A549 (cell line): ENCODE data around the gene KSR2. TPM values are rescaled to one million over a fixed set of nuclear protein-coding genes. Genes with fewer than 3 reads are reported as not detected.

ENCODE experiments used
- ATAC-seq, 2 experiments: fragments of 200-7000 bp in 1 of 2; fragments of >200 bp in 1 of 2; cut with Nextera tagmentation in 1 of 2; cut with Tn5 transposase in 1 of 2; 3 replicates each; pipeline versions ENCODE4 v1.8.0 to v1.9.1; 2018 to 2020; ENCODE audit warnings: mild to moderate bottlenecking in 1 of 2, moderate library complexity in 1 of 2
- CTCF ChIA-PET: fragments of 300-600 bp; sonication (Branson Sonifier 250); formaldehyde crosslinking; extraction: SDS; loops from one replicate; lab custom pipeline; 2021; ENCODE audit warnings: antibody characterized with exemption, inconsistent platforms; lab: Yijun Ruan, JAX
- POLR2A ChIA-PET: fragments of 350-600 bp; formaldehyde crosslinking; extraction: SDS; loops from one replicate; lab custom pipeline; 2021; ENCODE audit warnings: antibody characterized with exemption, inconsistent platforms; lab: Yijun Ruan, JAX
- DNase-seq, 2 experiments: peaks; one replicate each; pipeline versions ENCODE4 v3.0.0 to v3.0.0-alpha.2; 2011 to 2016; ENCODE audit warnings: low read depth in 1 of 2, low spot score in 1 of 2
- FAIRE-seq: peaks from 2 replicates; lab custom pipeline; 2011; peaks lifted over from hg19 to GRCh38; lab: Jason Lieb, UNC
- H3K27ac ChIP-seq, 2 experiments: fragments of >200 bp; sonication (Bioruptor Twin); formaldehyde crosslinking; 3 replicates each; pipeline ENCODE4 v1.5.1; 2016 to 2017
- H3K4me1 ChIP-seq: fragments of >200 bp; sonication (Bioruptor Twin); formaldehyde crosslinking; 3 replicates; pipeline ENCODE4 v1.6.1; 2016
- H3K4me2 ChIP-seq: fragments of >200 bp; sonication (Bioruptor Twin); formaldehyde crosslinking; 3 replicates; pipeline ENCODE4 v1.6.1; 2016
- H3K4me3 ChIP-seq: fragments of >200 bp; sonication (Bioruptor Twin); formaldehyde crosslinking; 3 replicates; pipeline ENCODE4 v1.5.1; 2016
- H3K9me3 ChIP-seq: fragments of >200 bp; sonication (Bioruptor Twin); formaldehyde crosslinking; 3 replicates; pipeline ENCODE4 v1.6.1; 2016
- ATOH8 ChIP-seq: fragments of 250-450 bp; sonication (Bioruptor Pico); IDR thresholded peaks from 2 replicates; pipeline ENCODE4 v1.5.0; 2020; ENCODE audit warnings: low read depth, mild to moderate bottlenecking, moderate library complexity
- BCL3 ChIP-seq: fragments of >200 bp; sonication (Bioruptor Twin); formaldehyde crosslinking; IDR thresholded peaks from 3 replicates; pipeline ENCODE4 v1.6.1; 2016
- CEBPB ChIP-seq, 2 experiments: fragments of >200 bp in 1 of 2; sonication (Bioruptor Twin) in 1 of 2; formaldehyde crosslinking in 1 of 2; IDR thresholded peaks; 2 replicates each; pipeline ENCODE4 v1.6.1; 2012 to 2016
- CHD4 ChIP-seq: fragments of 200-600 bp; sonication (generic); IDR thresholded peaks from 2 replicates; pipeline ENCODE4 v1.6.1; 2016; ENCODE audit warnings: antibody characterized with exemption, mild to moderate bottlenecking, borderline replicate concordance
- E2F6 ChIP-seq: IDR thresholded peaks from 2 replicates; pipeline ENCODE4 v1.6.1; 2012; ENCODE audit warnings: low read depth, borderline replicate concordance
- EHF ChIP-seq: fragments of 250-450 bp; sonication (Bioruptor Pico); IDR thresholded peaks from 2 replicates; pipeline ENCODE4 v1.5.0; 2020; ENCODE audit warnings: mild to moderate bottlenecking
- EHMT2 ChIP-seq: fragments of 200-600 bp; sonication (generic); IDR thresholded peaks from 2 replicates; pipeline ENCODE4 v1.6.1; 2016; ENCODE audit warnings: antibody characterized with exemption, low read depth, mild to moderate bottlenecking, moderate library complexity
- ELK1 ChIP-seq: fragments of 150-350 bp; IDR thresholded peaks from 2 replicates; pipeline ENCODE4 v1.6.1; 2014; ENCODE audit warnings: low read depth, mild to moderate bottlenecking, low read length
- FOSL2 ChIP-seq, 2 experiments: fragments of 450-650 bp in 1 of 2; fragments of >200 bp in 1 of 2; sonication (Bioruptor Twin) in 1 of 2; formaldehyde crosslinking; IDR thresholded peaks; 2 replicates each; pipeline versions ENCODE4 v1.5.0 to v1.6.1; 2016 to 2020; ENCODE audit warnings: mild to moderate bottlenecking in 1 of 2, moderate library complexity in 1 of 2
- GATA3 ChIP-seq: IDR thresholded peaks from 2 replicates; pipeline ENCODE4 v1.6.1; 2012; ENCODE audit warnings: borderline replicate concordance
- HMGXB4 ChIP-seq: fragments of 250-450 bp; sonication (Bioruptor Pico); IDR thresholded peaks from 2 replicates; pipeline ENCODE4 v1.5.0; 2021; ENCODE audit warnings: mild to moderate bottlenecking, moderate library complexity, borderline replicate concordance
- MYC ChIP-seq: IDR thresholded peaks from 2 replicates; pipeline ENCODE4 v1.6.1; 2012; ENCODE audit warnings: mild to moderate bottlenecking, inconsistent platforms, low read length, improper control_type of control experiment, borderline replicate concordance
- NFE2L2 ChIP-seq: fragments of 150-350 bp; conservative IDR thresholded peaks from 2 replicates; pipeline ENCODE4 v1.6.1; 2014; ENCODE audit warnings: low read length
- POLR2AphosphoS2 ChIP-seq: conservative IDR thresholded peaks from 2 replicates; pipeline ENCODE4 v1.6.1; 2012; ENCODE audit warnings: low read length, improper control_type of control experiment, inconsistent platforms
- RFX5 ChIP-seq: fragments of 450-650 bp; IDR thresholded peaks from 2 replicates; pipeline ENCODE4 v1.7.1; 2014; ENCODE audit warnings: antibody characterized with exemption, mild to moderate bottlenecking, moderate library complexity
- SREBF2 ChIP-seq: fragments of 450-650 bp; IDR thresholded peaks from 2 replicates; pipeline ENCODE4 v1.6.1; 2014; ENCODE audit warnings: mild to moderate bottlenecking, moderate library complexity
- TP53 ChIP-seq: fragments of 250-450 bp; sonication (Bioruptor Pico); IDR thresholded peaks from 2 replicates; pipeline ENCODE4 v1.5.0; 2021; ENCODE audit warnings: mild to moderate bottlenecking, moderate library complexity
- USF2 ChIP-seq: fragments of 450-650 bp; IDR thresholded peaks from 2 replicates; pipeline ENCODE4 v1.6.1; 2014; ENCODE audit warnings: antibody characterized with exemption
- ZC3H11A ChIP-seq: fragments of 450-650 bp; IDR thresholded peaks from 2 replicates; pipeline ENCODE4 v1.6.1; 2014; ENCODE audit warnings: antibody characterized with exemption, mild to moderate bottlenecking
- ZNF302 ChIP-seq: fragments of 250-450 bp; sonication (Bioruptor Pico); IDR thresholded peaks from 2 replicates; pipeline ENCODE4 v1.9.0; 2021; ENCODE audit warnings: inconsistent platforms, mild to moderate bottlenecking, moderate library complexity
- ZSCAN20 ChIP-seq: fragments of 250-450 bp; sonication (Bioruptor Pico); IDR thresholded peaks from 2 replicates; pipeline ENCODE4 v1.8.0; 2022; ENCODE audit warnings: mild to moderate bottlenecking, moderate library complexity
- WGBS: methylation state at CpG from one replicate; pipeline ENCODE4 v1.1.6; 2017; ENCODE audit errors: missing lambda C conversion rate; 5-methylcytosine and 5-hydroxymethylcytosine counted together
- polyA plus RNA-seq, 4 experiments: library from polyadenylated mRNA; depleted of rRNA in 3 of 4; stranded (reverse); fragments of >200 nt; fragmentation: RNase III in 1 of 4; extraction: RNeasy Plus Mini Kit Qiagen cat#74134 plus additional on column Dnase treatment in 1 of 4; gene quantifications; 2 replicates in 3 of 4; 3 replicates in 1 of 4; pipeline ENCODE4 v1.2.3, GENCODE V29; 2011 to 2017

The KSR2 gene
- polyA plus RNA-seq, 2 of the 4 experiments (the other 2 are of a cell fraction) = 0.37 to 1.2 TPM

GRCh38 chr12:117498256-117498655 is 470.5 kb downstream of the KSR2 start (continued):
- TF ChIP-seq RFX5 = no peak
- no peak for TF ChIP-seq ATOH8

GRCh38 chr12:117497407-117497806 is 471.4 kb downstream of the KSR2 start:
- FAIRE-seq = no peak
- ChIA-PET CTCF (interaction anchor here (1.2 kb wide), 1 partner anchor 130 kb away, joined by 4 read pairs; no protein-coding TSS in a partner anchor), POLR2A (no interaction called here)
- TF ChIP-seq CEBPB (IDR thresholded peaks at IDR 0.05) (no peak), TP53 (no peak), ELK1 (no peak), ZSCAN20 (CRISPR knock-in tag) (no peak), E2F6 (no peak), ZNF302 (CRISPR knock-in tag) (no peak), BCL3 (no peak), CHD4 (no peak), HMGXB4 (CRISPR knock-in tag) (no peak), NFE2L2 (no peak)
- H3K4me1 ChIP-seq = peaks cover 44% of the 10 kb centered on the region
- ATAC-seq = no peak
- no peaks in the 10 kb centered on the region for H3K9me3 ChIP-seq
- H3K27ac ChIP-seq = no peak overlapping the region
- no peak for DNase-seq
- H3K4me2 ChIP-seq = no peak overlapping the region
- no peak overlapping the region for H3K4me3 ChIP-seq
- 79% methylated on average over 7 of the region's 7 CpGs for WGBS

GRCh38 chr12:117494833-117495655 is 473.7 kb downstream of the KSR2 start:
- Histone ChIP-seq H3K27ac (peak overlapping the region; percentile 44 to 52), H3K4me3 (no peak overlapping the region), H3K4me1 (peaks cover 35% of the 10 kb centered on the region), H3K9me3 (no peaks in the 10 kb centered on the region), H3K4me2 (peak overlapping the region; percentile 38)
- ATAC-seq (peak; percentile 8 to 39; a peak in 3 of 6 replicates), FAIRE-seq (no peak), DNase-seq (peak in 1 of 2 experiments; percentile 52)
- POLR2A ChIA-PET = no interaction called here
- CTCF ChIA-PET = interaction anchor here (0.6 to 1.6 kb wide), 6 partner anchors 11 to 355 kb away, joined by 3 to 7 read pairs (median 5); no protein-coding TSS in a partner anchor
- 23% methylated on average over 8 of the region's 8 CpGs for WGBS
- TF ChIP-seq FOSL2 (IDR thresholded peaks at IDR 0.05) (no peak), FOSL2 (CRISPR knock-in tag; IDR thresholded peaks at IDR 0.05) (no peak), USF2 (no peak), HMGXB4 (CRISPR knock-in tag) (no peak), GATA3 (peak; percentile 60; the same call in 1 of the 2 replicates), POLR2AphosphoS2 (no peak), MYC (no peak), SREBF2 (no peak), EHF (CRISPR knock-in tag) (no peak), EHMT2 (no peak), ATOH8 (no peak), ZC3H11A (no peak)
